K562 (cell line): ENCODE results near the gene ABHD12. TPM values are rescaled to one million over a fixed set of nuclear protein-coding genes. Genes with fewer than 3 reads are reported as not detected.

Experiments used
- ATAC-seq: fragments of 200-7000 bp; cut with Tn5 transposase; 3 replicates; pipeline ENCODE4 v1.9.1; 2020; ENCODE audit warnings: moderate library complexity
- BruUV-seq: library from RNA; stranded (reverse); fragments of 400-500 nt; replicated peaks from 2 replicates; lab custom pipeline; 2021; lab: Mats Ljungman, UMichigan
- CTCF ChIA-PET: fragments of 300-600 bp; formaldehyde crosslinking; extraction: SDS; loops from one replicate; lab custom pipeline; 2021; ENCODE audit warnings: low intra/inter-chr PET ratio; lab: Yijun Ruan, JAX
- POLR2A ChIA-PET: fragments of 300-600, 350-650 bp; sonication (Branson Sonifier 250); formaldehyde crosslinking; extraction: SDS; loops from one replicate; lab custom pipeline; 2021; ENCODE audit warnings: antibody characterized with exemption, inconsistent platforms; lab: Yijun Ruan, JAX
- DNase-seq, 4 experiments: peaks; one replicate each; pipeline versions ENCODE4 v3.0.0 to v3.0.0-alpha.2; 2011 to 2018; ENCODE audit warnings: low spot score in 3 of 4, mixed read lengths in 3 of 4; ENCODE audit errors: extremely low read depth in 1 of 4
- FAIRE-seq: peaks from 2 replicates; lab custom pipeline; 2011; peaks lifted over from hg19 to GRCh38; lab: Jason Lieb, UNC
- H2AFZ ChIP-seq: 2 replicates; pipeline ENCODE4 v1.6.0; 2011; ENCODE audit warnings: low read depth, low read length, control low read depth, inconsistent platforms
- H3K27ac ChIP-seq: fragments of 200-600 bp; 3 replicates; pipeline ENCODE4 v1.8.0; 2011; ENCODE audit warnings: low read depth, mild to moderate bottlenecking, control low read depth, inconsistent platforms, low read length, moderate library complexity, mixed read lengths; ENCODE audit errors: extremely low read depth
- H3K27me3 ChIP-seq, 2 experiments: fragments of 300-600 bp in 1 of 2; 2 replicates in 1 of 2; 3 replicates in 1 of 2; pipeline versions ENCODE4 v1.6.0 to v1.8.0; 2011; ENCODE audit warnings: inconsistent platforms in 2 of 2, low read length in 2 of 2, mild to moderate bottlenecking in 1 of 2, mixed read lengths in 1 of 2, moderate library complexity in 1 of 2; ENCODE audit not compliant: control insufficient read depth in 2 of 2, insufficient read depth in 2 of 2
- H3K36me3 ChIP-seq: fragments of 300-600 bp; 3 replicates; pipeline ENCODE4 v1.8.0; 2011; ENCODE audit warnings: mild to moderate bottlenecking, low read length, inconsistent platforms; ENCODE audit not compliant: control insufficient read depth, insufficient read depth
- H3K4me1 ChIP-seq, 2 experiments: fragments of 200-600 bp in 1 of 2; replicated peaks in 1 of 2; 2 replicates in 1 of 2; 3 replicates in 1 of 2; pipeline versions ENCODE4 v1.5.1 to v1.8.0; 2011; ENCODE audit warnings: inconsistent platforms in 2 of 2, low read length in 2 of 2, mild to moderate bottlenecking in 1 of 2, mixed read lengths in 1 of 2, moderate library complexity in 1 of 2; ENCODE audit not compliant: control insufficient read depth in 2 of 2, insufficient read depth in 2 of 2
- H3K4me2 ChIP-seq: 2 replicates; pipeline ENCODE4 v1.6.1; 2011; ENCODE audit warnings: low read length, control low read depth, inconsistent platforms, mixed read lengths; ENCODE audit not compliant: insufficient read depth
- H3K4me3 ChIP-seq: fragments of 200-600 bp; sonication (generic), shearing (Covaris generic); 2 replicates; pipeline ENCODE4 v1.5.1; 2016; ENCODE audit warnings: control low read depth, inconsistent platforms
- H3K79me2 ChIP-seq: fragments of 200-600 bp; 3 replicates; pipeline ENCODE4 v1.8.0; 2011; ENCODE audit warnings: low read length, inconsistent platforms; ENCODE audit not compliant: control insufficient read depth, insufficient read depth
- H3K9ac ChIP-seq, 2 experiments: 2 replicates each; pipeline versions ENCODE4 v1.6.0 to v1.6.1; 2011; ENCODE audit warnings: low read depth in 2 of 2, low read length in 2 of 2, control low read depth in 1 of 2, inconsistent platforms in 1 of 2, mild to moderate bottlenecking in 1 of 2, mixed read lengths in 1 of 2; ENCODE audit not compliant: insufficient read depth in 1 of 2
- H3K9me1 ChIP-seq: one replicate; pipeline ENCODE4 v1.6.0; 2011; ENCODE audit warnings: inconsistent platforms, mild to moderate bottlenecking, low read length, moderate library complexity; ENCODE audit not compliant: control insufficient read depth, insufficient read depth
- H3K9me3 ChIP-seq: replicated peaks from 2 replicates; pipeline ENCODE4 v1.5.1; 2011; ENCODE audit warnings: low read depth, low read length, inconsistent platforms; ENCODE audit not compliant: control insufficient read depth, insufficient read depth
- H4K20me1 ChIP-seq: replicated peaks from 2 replicates; pipeline ENCODE4 v1.6.1; 2011; ENCODE audit warnings: low read length, inconsistent platforms, mixed read lengths; ENCODE audit not compliant: control insufficient read depth, insufficient read depth
- CREBBP ChIP-seq: IDR thresholded peaks from one replicate; pipeline ENCODE4 v1.6.1; 2012; ENCODE audit warnings: low read depth, mild to moderate bottlenecking, control low read depth, inconsistent platforms, low read length
- CTBP1 ChIP-seq: fragments of 450-650 bp; IDR thresholded peaks from 2 replicates; pipeline ENCODE4 v1.6.1; 2016; ENCODE audit warnings: borderline replicate concordance
- FOXA1 ChIP-seq: fragments of 450-650 bp; IDR thresholded peaks from 2 replicates; pipeline ENCODE4 v1.6.1; 2016; ENCODE audit warnings: mild to moderate bottlenecking, borderline replicate concordance
- GATA2 ChIP-seq: sonication (generic); formaldehyde crosslinking; IDR thresholded peaks from 2 replicates; pipeline ENCODE4 v1.4.0; 2020; ENCODE audit warnings: mild to moderate bottlenecking, missing genetic modification reagents
- GATAD2A ChIP-seq: fragments of 450-650 bp; IDR thresholded peaks from 2 replicates; pipeline ENCODE4 v1.6.1; 2017
- MAZ ChIP-seq, 2 experiments: fragments of 450-650 bp in 1 of 2; sonication (generic) in 1 of 2; formaldehyde crosslinking; IDR thresholded peaks in 1 of 2; conservative IDR thresholded peaks in 1 of 2; 2 replicates each; pipeline versions ENCODE4 v1.4.0 to v1.5.0; 2020; ENCODE audit warnings: mild to moderate bottlenecking in 1 of 2, missing genetic modification reagents in 1 of 2
- MBD1 ChIP-seq: fragments of 250-450 bp; sonication (Bioruptor Pico); IDR thresholded peaks from 2 replicates; pipeline ENCODE4 v1.8.0; 2022; ENCODE audit warnings: inconsistent platforms
- MCM3 ChIP-seq: fragments of 450-650 bp; IDR thresholded peaks from 2 replicates; pipeline ENCODE4 v1.6.1; 2016
- POLR2AphosphoS2 ChIP-seq: IDR thresholded peaks from 2 replicates; pipeline ENCODE4 v1.6.1; 2012; ENCODE audit warnings: low read length, improper control_type of control experiment
- RFX7 ChIP-seq: fragments of 250-450 bp; sonication (Bioruptor Pico); IDR thresholded peaks from 2 replicates; pipeline ENCODE4 v1.5.1; 2021; ENCODE audit warnings: mild to moderate bottlenecking
- SMAD3 ChIP-seq: fragments of 450-650 bp; formaldehyde crosslinking; conservative IDR thresholded peaks from 2 replicates; pipeline ENCODE4 v1.4.0; 2020; ENCODE audit warnings: mild to moderate bottlenecking
- SRSF3 ChIP-seq: fragments of 200-400 bp; formaldehyde crosslinking; IDR thresholded peaks from 2 replicates; pipeline ENCODE4 v1.6.1; 2016; ENCODE audit warnings: mild to moderate bottlenecking, low read length, moderate library complexity; ENCODE audit not compliant: insufficient read depth
- STAT5A ChIP-seq: IDR thresholded peaks from 2 replicates; pipeline ENCODE4 v1.6.1; 2012; ENCODE audit warnings: low read length, inconsistent platforms, borderline replicate concordance
- TARDBP ChIP-seq: fragments of 450-650 bp; IDR thresholded peaks from 2 replicates; pipeline ENCODE4 v1.6.1; 2016
- TEAD1 ChIP-seq, 2 experiments: fragments of 450-650 bp in 1 of 2; sonication (generic) in 1 of 2; formaldehyde crosslinking; IDR thresholded peaks; 2 replicates each; pipeline versions ENCODE4 v1.4.0 to v1.8.0; 2020 to 2022; ENCODE audit warnings: mild to moderate bottlenecking in 2 of 2, missing genetic modification reagents in 1 of 2
- TFE3 ChIP-seq: fragments of 450-650 bp; formaldehyde crosslinking; IDR thresholded peaks from 2 replicates; pipeline ENCODE4 v1.4.0; 2020; ENCODE audit warnings: mild to moderate bottlenecking, mixed read lengths
- ZNF134 ChIP-seq: fragments of 250-450 bp; sonication (Bioruptor Pico); conservative IDR thresholded peaks from 2 replicates; pipeline ENCODE4 v1.4.0; 2020
- ZNF24 ChIP-seq: fragments of 450-650 bp; IDR thresholded peaks from 2 replicates; pipeline ENCODE4 v1.6.1; 2016
- ZNF717 ChIP-seq: fragments of 250-450 bp; sonication (Bioruptor Pico); IDR thresholded peaks from 2 replicates; pipeline ENCODE4 v1.5.0; 2021
- WGBS: fragments of 100-300 bp; shearing (Covaris generic); methylation state at CpG from one replicate; pipeline ENCODE4 v1.1.6; 2016; ENCODE audit warnings: low coverage, mixed read lengths; ENCODE audit not compliant: insufficient coverage; ENCODE audit errors: missing lambda C conversion rate; 5-methylcytosine and 5-hydroxymethylcytosine counted together
- in situ Hi-C: fragments of 300-500 bp; cut with MboI; formaldehyde crosslinking; loops from 4 replicates; pipeline ENCODE4 v1.15.0; 2018; ENCODE audit warnings: inconsistent platforms, mixed read lengths
- intact Hi-C: fragments of 100-400 bp; cut with micrococcal nuclease; formaldehyde crosslinking; loops from 2 replicates; pipeline ENCODE4 v1.14.2; 2022
- polyA plus RNA-seq, 8 experiments: library from polyadenylated mRNA; depleted of rRNA in 4 of 8; stranded (reverse) in 5 of 8; unstranded in 3 of 8; fragments of >200 nt; fragmentation: Nextera tagmentation in 2 of 8; fragmentation: Illumina TruSeq in 1 of 8; extraction: Ambion mirVana in 2 of 8; extraction: Trizol in 1 of 8; gene quantifications; 2 replicates each; pipeline versions ENCODE4 v1.2.1 to v1.2.3, GENCODE V29; 2011 to 2014; ENCODE audit warnings: inconsistent platforms in 1 of 8, missing spikeins in 1 of 8
- total RNA-seq, 7 experiments: library from RNA; depleted of rRNA in 6 of 7; stranded (reverse); fragments of >200 nt in 6 of 7; fragmentation: Illumina TruSeq in 2 of 7; extraction: Trizol in 2 of 7; gene quantifications; 2 replicates each; pipeline versions ENCODE4 v1.2.1 to v1.2.3, GENCODE V29; 2011 to 2021; ENCODE audit warnings: low replicate concordance in 1 of 7
- TF ChIP-seq, protein P1 (sequence below): fragments of 450-650 bp; formaldehyde crosslinking; IDR thresholded peaks from 2 replicates; pipeline ENCODE4 v1.4.0; 2022; ENCODE audit warnings: mild to moderate bottlenecking, moderate library complexity

ABHD12 gene
- total and polyA plus RNA-seq, 9 of the 15 experiments (the other 6 are each of a cell fraction or from before 2014, with no cell fraction given): 0.65 to 15.6 (median 9.1) TPM

GRCh38 chr20:25317351-25318075 is 73.1 kb downstream of the ABHD12 start:
- Histone ChIP-seq H3K79me2 (no peaks in the 10 kb centered on the region), H3K4me1 (no peaks in the 10 kb centered on the region; a peak in 2 of 5 replicates), H3K4me2 (no peak overlapping the region), H3K9ac (no peak overlapping the region), H3K4me3 (no peak overlapping the region), H3K9me1 (no peaks in the 10 kb centered on the region), H2AFZ (no peak overlapping the region), H4K20me1 (no peaks in the 10 kb centered on the region; the same call in 1 of the 2 replicates), H3K9me3 (no peaks in the 10 kb centered on the region), H3K27me3 (no peaks in the 10 kb centered on the region), H3K27ac (no peak overlapping the region), H3K36me3 (peaks cover 6% of the 10 kb centered on the region; the same call in 2 of the 3 replicates)
- POLR2A ChIA-PET: no interaction called here
- ATAC-seq (no peak), DNase-seq (no peak), FAIRE-seq (no peak)
- CTCF ChIA-PET: no interaction called here
- TF ChIP-seq, protein P1, sequence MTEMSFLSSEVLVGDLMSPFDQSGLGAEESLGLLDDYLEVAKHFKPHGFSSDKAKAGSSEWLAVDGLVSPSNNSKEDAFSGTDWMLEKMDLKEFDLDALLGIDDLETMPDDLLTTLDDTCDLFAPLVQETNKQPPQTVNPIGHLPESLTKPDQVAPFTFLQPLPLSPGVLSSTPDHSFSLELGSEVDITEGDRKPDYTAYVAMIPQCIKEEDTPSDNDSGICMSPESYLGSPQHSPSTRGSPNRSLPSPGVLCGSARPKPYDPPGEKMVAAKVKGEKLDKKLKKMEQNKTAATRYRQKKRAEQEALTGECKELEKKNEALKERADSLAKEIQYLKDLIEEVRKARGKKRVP (CRISPR knock-in tag): no peak
- TF ChIP-seq GATA2 (CRISPR knock-in tag) (no peak), MBD1 (CRISPR knock-in tag) (no peak), ZNF134 (CRISPR knock-in tag) (no peak), CTBP1 (no peak), ZNF717 (no peak), MCM3 (no peak), CREBBP (no peak), SMAD3 (CRISPR knock-in tag) (no peak), TARDBP (no peak), MAZ (CRISPR knock-in tag; conservative IDR thresholded peaks at IDR 0.05 in 1 of 2, IDR thresholded peaks at IDR 0.05 in 1 of 2) (no peak), RFX7 (CRISPR knock-in tag) (no peak), FOXA1 (no peak), ZNF24 (no peak), TEAD1 (CRISPR knock-in tag; IDR thresholded peaks at IDR 0.05) (no peak), POLR2AphosphoS2 (no peak), SRSF3 (no peak), GATAD2A (no peak), STAT5A (no peak), TFE3 (no peak)
- in situ Hi-C loops (no loop called here), intact Hi-C loops (no loop called here)
- WGBS: 85% methylated on average over 16 of the region's 17 CpGs
- BruUV-seq: no TSS peak
